ENCODE measurements around the gene GIMAP8. TPM values are rescaled to one million over a fixed set of nuclear protein-coding genes. Genes with fewer than 3 reads are reported as not detected.
"Not testable (repeated sequence)": the region's sequence is repeated elsewhere in the genome, so short reads cannot be mapped to it uniquely, and the experiment has no call there.

Gene GIMAP8
- polyA plus RNA-seq, 1 of the 3 experiments (the other 2 are of a cell fraction), result not detected

DNA sequence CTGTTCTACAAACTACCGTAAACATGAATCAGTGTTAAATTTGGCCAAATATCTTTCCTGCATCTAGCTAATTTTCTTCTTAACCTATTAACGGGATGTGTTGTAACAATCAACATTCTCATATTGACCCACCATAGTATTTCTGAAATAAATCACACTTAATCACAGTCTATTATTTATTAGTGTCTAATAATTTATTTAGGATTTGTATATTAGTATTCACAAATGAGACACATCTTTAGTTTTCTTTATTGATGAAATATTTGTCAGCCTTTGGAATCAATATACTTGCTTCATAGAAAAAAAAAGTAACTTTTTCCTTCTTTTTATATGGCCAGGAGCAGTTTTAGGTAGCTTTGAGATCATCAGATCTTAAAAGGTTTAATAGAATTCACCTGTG, 68.9 kb downstream of the GIMAP8 start:
- Histone ChIP-seq H4K20me1 (ENCODE audit: insufficient read depth) (no peaks in the 10 kb centered on the region), H3K27me3 (ENCODE audit: insufficient read depth) (peaks cover 10% of the 10 kb centered on the region; the same call in 1 of the 2 replicates), H3K79me2 (ENCODE audit: insufficient read depth) (no peaks in the 10 kb centered on the region), H3K4me1 (ENCODE audit: control insufficient read depth in 1 of 2, insufficient read depth in 2 of 2, low read depth in 1 of 2, low read length in 1 of 2) (no peaks in the 10 kb centered on the region), H3K9ac (no peak overlapping the region), H3K9me2 (no peaks in the 10 kb centered on the region), H3K4me2 (no peak overlapping the region), H3K9me3 (no peaks in the 10 kb centered on the region), H3K27ac (ENCODE audit: low read depth in 2 of 2, low read length in 1 of 2) (no peak overlapping the region), H3F3A (replicated peaks; ENCODE audit: insufficient read depth) (no peaks in the 10 kb centered on the region), H2AFZ (ENCODE audit: low read depth) (no peak overlapping the region), H3K4me3 (ENCODE audit: low read depth in 2 of 2, low read length in 1 of 2) (no peak overlapping the region), H3K36me3 (replicated peaks in 1 of 2; ENCODE audit: control insufficient read depth in 1 of 2, insufficient read depth in 2 of 2, low read length in 1 of 2) (no peaks in the 10 kb centered on the region)
- ChIA-PET CTCF (no interaction called here), POLR2A (no interaction called here)
- DNase-seq, result no peak
- WGBS (ENCODE audit: low lambda C conversion rate), result 35% methylated on average over 2 of the region's 2 CpGs
- no peak for TF ChIP-seq NFIC (IDR thresholded peaks at IDR 0.05; ENCODE audit: borderline replicate concordance)
- no peak for TF ChIP-seq ELF1 (IDR thresholded peaks at IDR 0.05)
- TF ChIP-seq, protein P1, sequence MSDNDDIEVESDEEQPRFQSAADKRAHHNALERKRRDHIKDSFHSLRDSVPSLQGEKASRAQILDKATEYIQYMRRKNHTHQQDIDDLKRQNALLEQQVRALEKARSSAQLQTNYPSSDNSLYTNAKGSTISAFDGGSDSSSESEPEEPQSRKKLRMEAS (IDR thresholded peaks at IDR 0.05; ENCODE audit: low read depth), result no peak
- no peak for TF ChIP-seq MXI1 (IDR thresholded peaks at IDR 0.05; ENCODE audit: low read depth, low read length)
- TF ChIP-seq GATA2 (CRISPR knock-in tag; IDR thresholded peaks at IDR 0.05), result no peak
- no peak for TF ChIP-seq CHD2 (IDR thresholded peaks at IDR 0.05; ENCODE audit: low read length, partially characterized antibody)
- no peak for TF ChIP-seq FOXM1 (IDR thresholded peaks at IDR 0.05; ENCODE audit: low read depth)
- TF ChIP-seq, protein P2, sequence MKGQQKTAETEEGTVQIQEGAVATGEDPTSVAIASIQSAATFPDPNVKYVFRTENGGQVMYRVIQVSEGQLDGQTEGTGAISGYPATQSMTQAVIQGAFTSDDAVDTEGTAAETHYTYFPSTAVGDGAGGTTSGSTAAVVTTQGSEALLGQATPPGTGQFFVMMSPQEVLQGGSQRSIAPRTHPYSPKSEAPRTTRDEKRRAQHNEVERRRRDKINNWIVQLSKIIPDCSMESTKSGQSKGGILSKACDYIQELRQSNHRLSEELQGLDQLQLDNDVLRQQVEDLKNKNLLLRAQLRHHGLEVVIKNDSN (IDR thresholded peaks at IDR 0.05; ENCODE audit: borderline replicate concordance, low read depth), result no peak
- TF ChIP-seq TAF1 (IDR thresholded peaks at IDR 0.05; ENCODE audit: borderline replicate concordance, low read depth, low read length), result no peak
- no peak for TF ChIP-seq NRF1 (IDR thresholded peaks at IDR 0.05; ENCODE audit: low read depth, low read length)
- TF ChIP-seq TEAD4 (IDR thresholded peaks at IDR 0.05; ENCODE audit: borderline replicate concordance, insufficient read depth), result no peak
- no peak for TF ChIP-seq YY1 (IDR thresholded peaks at IDR 0.05; ENCODE audit: low read depth)
- TF ChIP-seq POLR2AphosphoS5 (IDR thresholded peaks at IDR 0.05; ENCODE audit: low read depth, low read length), result no peak
- TF ChIP-seq TCF12 (IDR thresholded peaks at IDR 0.05), result no peak
- TF ChIP-seq RAD21 (IDR thresholded peaks at IDR 0.05; ENCODE audit: low read length), result no peak
- no peak for TF ChIP-seq EZH2phosphoT487 (IDR thresholded peaks at IDR 0.05; ENCODE audit: borderline replicate concordance, low read depth)
- TF ChIP-seq MEF2A (IDR thresholded peaks at IDR 0.05; ENCODE audit: borderline replicate concordance, low read depth), result no peak
- no peak for TF ChIP-seq RXRA (IDR thresholded peaks at IDR 0.05; ENCODE audit: borderline replicate concordance, low read depth)
- TF ChIP-seq EP300 (IDR thresholded peaks at IDR 0.05; ENCODE audit: borderline replicate concordance in 1 of 2, low read depth in 1 of 2, low read length in 1 of 2), result no peak

- Histone ChIP-seq H3F3A (replicated peaks; ENCODE audit: insufficient read depth) (no peaks in the 10 kb centered on the region), H3K4me2 (no peak overlapping the region)
- POLR2A ChIA-PET, result no interaction called here
Measured at GRCh38 chr7:150520145-150520544, 69.7 kb downstream of the GIMAP8 start.

DNA sequence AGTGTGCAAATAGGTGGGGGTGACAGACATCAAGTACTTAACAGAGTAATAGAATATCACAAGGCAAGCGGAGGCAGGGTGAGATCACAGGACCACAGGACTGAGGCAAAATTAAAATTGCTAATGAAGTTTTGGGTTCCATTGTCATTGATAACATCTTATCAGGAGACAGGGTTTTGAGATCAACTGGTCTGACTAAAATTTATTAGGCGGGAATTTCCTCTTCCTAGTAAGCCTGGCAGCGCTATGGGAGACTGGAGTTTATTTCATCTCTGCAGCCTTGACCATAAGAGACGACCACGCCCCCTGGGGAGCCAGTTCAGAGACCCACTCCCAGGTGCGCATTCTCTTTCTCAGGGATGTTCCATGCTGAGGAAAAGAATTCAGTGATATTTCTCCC, 72.5 kb downstream of the GIMAP8 start:
- H3K27ac ChIP-seq (ENCODE audit: low read depth in 2 of 2, low read length in 1 of 2); POLR2A ChIA-PET; H3F3A ChIP-seq (replicated peaks; ENCODE audit: insufficient read depth); H3K4me1 ChIP-seq (ENCODE audit: control insufficient read depth in 1 of 2, insufficient read depth in 2 of 2, low read depth in 1 of 2, low read length in 1 of 2); H2AFZ ChIP-seq (ENCODE audit: low read depth); H3K4me3 ChIP-seq (ENCODE audit: low read depth in 2 of 2, low read length in 1 of 2); H3K9me2 ChIP-seq; H3K9me3 ChIP-seq; H3K9ac ChIP-seq; H3K36me3 ChIP-seq (replicated peaks in 1 of 2; ENCODE audit: control insufficient read depth in 1 of 2, insufficient read depth in 2 of 2, low read length in 1 of 2); H3K79me2 ChIP-seq (ENCODE audit: insufficient read depth); H3K27me3 ChIP-seq (ENCODE audit: insufficient read depth); DNase-seq; H3K4me2 ChIP-seq; H4K20me1 ChIP-seq (ENCODE audit: insufficient read depth); CTCF ChIA-PET: not testable (repeated sequence)
- 4% methylated on average over 6 of the region's 6 CpGs for WGBS (ENCODE audit: low lambda C conversion rate)

More at GRCh38 chr7:150520145-150520544, 69.7 kb downstream of the GIMAP8 start:
- Histone ChIP-seq H3K36me3 (replicated peaks in 1 of 2; ENCODE audit: control insufficient read depth in 1 of 2, insufficient read depth in 2 of 2, low read length in 1 of 2) (no peaks in the 10 kb centered on the region), H4K20me1 (ENCODE audit: insufficient read depth) (no peaks in the 10 kb centered on the region), H3K27ac (ENCODE audit: low read depth in 2 of 2, low read length in 1 of 2) (no peak overlapping the region), H3K9me3 (no peaks in the 10 kb centered on the region), H3K4me1 (ENCODE audit: control insufficient read depth in 1 of 2, insufficient read depth in 2 of 2, low read depth in 1 of 2, low read length in 1 of 2) (no peaks in the 10 kb centered on the region), H3K4me3 (ENCODE audit: low read depth in 2 of 2, low read length in 1 of 2) (no peak overlapping the region), H3K27me3 (ENCODE audit: insufficient read depth) (peaks cover 8% of the 10 kb centered on the region; the same call in 1 of the 2 replicates), H3K9me2 (no peaks in the 10 kb centered on the region), H3K79me2 (ENCODE audit: insufficient read depth) (no peaks in the 10 kb centered on the region), H3K9ac (no peak overlapping the region), H2AFZ (ENCODE audit: low read depth) (no peak overlapping the region)
- TF ChIP-seq GABPA (IDR thresholded peaks at IDR 0.05; ENCODE audit: low read depth) (no peak), POLR2AphosphoS5 (IDR thresholded peaks at IDR 0.05; ENCODE audit: low read depth, low read length) (no peak), YY1 (IDR thresholded peaks at IDR 0.05; ENCODE audit: low read depth) (no peak), MXI1 (IDR thresholded peaks at IDR 0.05; ENCODE audit: low read depth, low read length) (no peak), TAF1 (IDR thresholded peaks at IDR 0.05; ENCODE audit: borderline replicate concordance, low read depth, low read length) (no peak)
- 6% methylated on average over 8 of the region's 8 CpGs for WGBS (ENCODE audit: low lambda C conversion rate)
- no peak for DNase-seq
- CTCF ChIA-PET, result no interaction called here
